Measurements from ENCODE around the gene NPPC. TPM values are rescaled to one million over a fixed set of nuclear protein-coding genes. Genes with fewer than 3 reads are reported as not detected.
"Not testable (repeated sequence)": the region's sequence is repeated elsewhere in the genome, so short reads cannot be mapped to it uniquely, and the experiment has no call there.

NPPC gene
- polyA plus RNA-seq, 1 of the 3 experiments (the other 2 are of a cell fraction) = not detected

DNA sequence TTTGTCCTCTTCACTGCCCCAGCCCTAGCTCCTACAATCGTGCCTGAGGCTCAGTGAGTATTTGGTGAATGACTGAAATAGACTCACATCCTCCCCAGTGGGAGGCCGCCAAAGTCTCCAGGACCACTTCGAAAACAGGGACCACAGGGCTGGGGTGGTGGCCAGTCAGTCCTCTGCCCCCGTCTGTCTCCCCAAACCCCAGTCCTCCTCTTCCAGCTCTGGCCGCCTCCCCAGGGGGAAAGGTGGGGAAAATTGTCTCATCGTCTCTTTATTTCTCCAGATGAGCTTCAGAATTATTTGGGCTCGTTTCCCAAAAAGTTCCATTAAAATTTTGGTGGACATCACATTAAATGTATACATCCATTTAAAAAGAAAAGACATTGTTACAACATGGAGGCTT is 43.5 kb downstream of the NPPC start:
- Histone ChIP-seq H3K36me3 (replicated peaks in 1 of 2; ENCODE audit: control insufficient read depth in 1 of 2, insufficient read depth in 2 of 2, low read length in 1 of 2) (no peaks in the 10 kb centered on the region), H3K4me3 (ENCODE audit: low read depth in 2 of 2, low read length in 1 of 2) (no peak overlapping the region), H3K27ac (ENCODE audit: low read depth in 2 of 2, low read length in 1 of 2) (peak overlapping the region in 1 of 2 experiments; percentile 11; a peak in 1 of 4 replicates), H3K4me2 (no peak overlapping the region), H3K27me3 (ENCODE audit: insufficient read depth) (peaks cover 11% of the 10 kb centered on the region; the same call in 1 of the 2 replicates), H3K4me1 (ENCODE audit: control insufficient read depth in 1 of 2, insufficient read depth in 2 of 2, low read depth in 1 of 2, low read length in 1 of 2) (peaks cover 4% of the 10 kb centered on the region in 2 experiments; a peak in 2 of 4 replicates), H3F3A (replicated peaks; ENCODE audit: insufficient read depth) (peaks cover 3% of the 10 kb centered on the region), H3K9ac (no peak overlapping the region), H2AFZ (ENCODE audit: low read depth) (no peak overlapping the region), H3K9me2 (no peaks in the 10 kb centered on the region), H3K79me2 (ENCODE audit: insufficient read depth) (no peaks in the 10 kb centered on the region), H4K20me1 (ENCODE audit: insufficient read depth) (no peaks in the 10 kb centered on the region), H3K9me3 (no peaks in the 10 kb centered on the region)
- POLR2A ChIA-PET = no interaction called here
- no peak for DNase-seq
- TF ChIP-seq NFIC (IDR thresholded peaks at IDR 0.05; ENCODE audit: borderline replicate concordance) (no peak), EP300 (IDR thresholded peaks at IDR 0.05; ENCODE audit: borderline replicate concordance in 1 of 2, low read depth in 1 of 2, low read length in 1 of 2) (no peak), GABPA (IDR thresholded peaks at IDR 0.05; ENCODE audit: low read depth) (no peak), RCOR1 (IDR thresholded peaks at IDR 0.05; ENCODE audit: low read length) (no peak)
- TF ChIP-seq, protein P1, sequence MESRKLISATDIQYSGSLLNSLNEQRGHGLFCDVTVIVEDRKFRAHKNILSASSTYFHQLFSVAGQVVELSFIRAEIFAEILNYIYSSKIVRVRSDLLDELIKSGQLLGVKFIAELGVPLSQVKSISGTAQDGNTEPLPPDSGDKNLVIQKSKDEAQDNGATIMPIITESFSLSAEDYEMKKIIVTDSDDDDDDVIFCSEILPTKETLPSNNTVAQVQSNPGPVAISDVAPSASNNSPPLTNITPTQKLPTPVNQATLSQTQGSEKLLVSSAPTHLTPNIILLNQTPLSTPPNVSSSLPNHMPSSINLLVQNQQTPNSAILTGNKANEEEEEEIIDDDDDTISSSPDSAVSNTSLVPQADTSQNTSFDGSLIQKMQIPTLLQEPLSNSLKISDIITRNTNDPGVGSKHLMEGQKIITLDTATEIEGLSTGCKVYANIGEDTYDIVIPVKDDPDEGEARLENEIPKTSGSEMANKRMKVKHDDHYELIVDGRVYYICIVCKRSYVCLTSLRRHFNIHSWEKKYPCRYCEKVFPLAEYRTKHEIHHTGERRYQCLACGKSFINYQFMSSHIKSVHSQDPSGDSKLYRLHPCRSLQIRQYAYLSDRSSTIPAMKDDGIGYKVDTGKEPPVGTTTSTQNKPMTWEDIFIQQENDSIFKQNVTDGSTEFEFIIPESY (IDR thresholded peaks at IDR 0.05; ENCODE audit: borderline replicate concordance, low read depth) = no peak
- TF ChIP-seq, protein P2, sequence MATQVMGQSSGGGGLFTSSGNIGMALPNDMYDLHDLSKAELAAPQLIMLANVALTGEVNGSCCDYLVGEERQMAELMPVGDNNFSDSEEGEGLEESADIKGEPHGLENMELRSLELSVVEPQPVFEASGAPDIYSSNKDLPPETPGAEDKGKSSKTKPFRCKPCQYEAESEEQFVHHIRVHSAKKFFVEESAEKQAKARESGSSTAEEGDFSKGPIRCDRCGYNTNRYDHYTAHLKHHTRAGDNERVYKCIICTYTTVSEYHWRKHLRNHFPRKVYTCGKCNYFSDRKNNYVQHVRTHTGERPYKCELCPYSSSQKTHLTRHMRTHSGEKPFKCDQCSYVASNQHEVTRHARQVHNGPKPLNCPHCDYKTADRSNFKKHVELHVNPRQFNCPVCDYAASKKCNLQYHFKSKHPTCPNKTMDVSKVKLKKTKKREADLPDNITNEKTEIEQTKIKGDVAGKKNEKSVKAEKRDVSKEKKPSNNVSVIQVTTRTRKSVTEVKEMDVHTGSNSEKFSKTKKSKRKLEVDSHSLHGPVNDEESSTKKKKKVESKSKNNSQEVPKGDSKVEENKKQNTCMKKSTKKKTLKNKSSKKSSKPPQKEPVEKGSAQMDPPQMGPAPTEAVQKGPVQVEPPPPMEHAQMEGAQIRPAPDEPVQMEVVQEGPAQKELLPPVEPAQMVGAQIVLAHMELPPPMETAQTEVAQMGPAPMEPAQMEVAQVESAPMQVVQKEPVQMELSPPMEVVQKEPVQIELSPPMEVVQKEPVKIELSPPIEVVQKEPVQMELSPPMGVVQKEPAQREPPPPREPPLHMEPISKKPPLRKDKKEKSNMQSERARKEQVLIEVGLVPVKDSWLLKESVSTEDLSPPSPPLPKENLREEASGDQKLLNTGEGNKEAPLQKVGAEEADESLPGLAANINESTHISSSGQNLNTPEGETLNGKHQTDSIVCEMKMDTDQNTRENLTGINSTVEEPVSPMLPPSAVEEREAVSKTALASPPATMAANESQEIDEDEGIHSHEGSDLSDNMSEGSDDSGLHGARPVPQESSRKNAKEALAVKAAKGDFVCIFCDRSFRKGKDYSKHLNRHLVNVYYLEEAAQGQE (IDR thresholded peaks at IDR 0.05; ENCODE audit: low read depth, low read length) = no peak
- TF ChIP-seq, protein P3, sequence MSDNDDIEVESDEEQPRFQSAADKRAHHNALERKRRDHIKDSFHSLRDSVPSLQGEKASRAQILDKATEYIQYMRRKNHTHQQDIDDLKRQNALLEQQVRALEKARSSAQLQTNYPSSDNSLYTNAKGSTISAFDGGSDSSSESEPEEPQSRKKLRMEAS (IDR thresholded peaks at IDR 0.05; ENCODE audit: low read depth) = no peak
- CTCF ChIA-PET = interaction anchor here (0.6 to 2.4 kb wide), 5 partner anchors 18 to 641 kb away, joined by 3 to 6 read pairs (median 4); no protein-coding TSS in a partner anchor
- 56% methylated on average over 6 of the region's 7 CpGs for WGBS (ENCODE audit: low lambda C conversion rate)

DNA sequence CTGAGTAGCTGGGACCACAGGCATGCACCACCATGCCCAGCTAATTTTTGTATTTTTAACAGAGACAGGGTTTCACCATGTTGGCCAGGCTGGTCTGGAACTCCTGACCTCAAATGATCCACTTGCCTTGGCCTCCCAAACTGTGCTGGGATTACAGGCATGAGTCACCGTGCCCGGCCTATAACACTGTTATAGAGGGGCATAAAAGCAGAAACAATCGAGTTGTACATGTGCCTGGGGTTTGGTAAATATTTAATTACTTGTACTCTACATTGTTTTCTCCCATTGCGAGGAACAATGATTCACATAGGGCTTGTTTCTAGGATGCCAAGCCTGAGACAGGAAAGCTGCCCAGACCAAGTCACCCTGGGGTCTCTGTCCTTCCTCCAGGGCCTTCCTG is 45.8 kb downstream of the NPPC start:
- H3K4me3 ChIP-seq (ENCODE audit: low read depth in 2 of 2, low read length in 1 of 2); H3K27ac ChIP-seq (ENCODE audit: low read depth in 2 of 2, low read length in 1 of 2); H4K20me1 ChIP-seq (ENCODE audit: insufficient read depth); H3F3A ChIP-seq (replicated peaks; ENCODE audit: insufficient read depth); H3K4me2 ChIP-seq; CTCF ChIA-PET; POLR2A ChIA-PET; H3K9me2 ChIP-seq; H2AFZ ChIP-seq (ENCODE audit: low read depth); H3K79me2 ChIP-seq (ENCODE audit: insufficient read depth); H3K36me3 ChIP-seq (replicated peaks in 1 of 2; ENCODE audit: control insufficient read depth in 1 of 2, insufficient read depth in 2 of 2, low read length in 1 of 2); H3K9me3 ChIP-seq; H3K9ac ChIP-seq; H3K4me1 ChIP-seq (ENCODE audit: control insufficient read depth in 1 of 2, insufficient read depth in 2 of 2, low read depth in 1 of 2, low read length in 1 of 2); DNase-seq: not testable (repeated sequence)
- H3K27me3 ChIP-seq (ENCODE audit: insufficient read depth) = peaks cover 11% of the 10 kb centered on the region; the same call in 1 of the 2 replicates
- WGBS (ENCODE audit: low lambda C conversion rate) = 39% methylated on average over 4 of the region's 4 CpGs
